GM12864 (cell line): Measurements from ENCODE around the gene CALY.

Experiments
- DNase-seq: peaks from one replicate; pipeline ENCODE4 v3.0.0-alpha.2; 2011; ENCODE audit warnings: low read depth
- H3K4me3 ChIP-seq: 2 replicates; pipeline ENCODE4 v1.5.1; 2011; ENCODE audit warnings: mild to moderate bottlenecking, low read depth, low read length, control low read depth
- CTCF ChIP-seq: IDR thresholded peaks from 2 replicates; pipeline ENCODE4 v1.5.1; 2011; ENCODE audit warnings: low read depth, mild to moderate bottlenecking, moderate library complexity, low read length, control low read depth, inconsistent platforms; ENCODE audit errors: missing control alignments

CALY gene

DNA sequence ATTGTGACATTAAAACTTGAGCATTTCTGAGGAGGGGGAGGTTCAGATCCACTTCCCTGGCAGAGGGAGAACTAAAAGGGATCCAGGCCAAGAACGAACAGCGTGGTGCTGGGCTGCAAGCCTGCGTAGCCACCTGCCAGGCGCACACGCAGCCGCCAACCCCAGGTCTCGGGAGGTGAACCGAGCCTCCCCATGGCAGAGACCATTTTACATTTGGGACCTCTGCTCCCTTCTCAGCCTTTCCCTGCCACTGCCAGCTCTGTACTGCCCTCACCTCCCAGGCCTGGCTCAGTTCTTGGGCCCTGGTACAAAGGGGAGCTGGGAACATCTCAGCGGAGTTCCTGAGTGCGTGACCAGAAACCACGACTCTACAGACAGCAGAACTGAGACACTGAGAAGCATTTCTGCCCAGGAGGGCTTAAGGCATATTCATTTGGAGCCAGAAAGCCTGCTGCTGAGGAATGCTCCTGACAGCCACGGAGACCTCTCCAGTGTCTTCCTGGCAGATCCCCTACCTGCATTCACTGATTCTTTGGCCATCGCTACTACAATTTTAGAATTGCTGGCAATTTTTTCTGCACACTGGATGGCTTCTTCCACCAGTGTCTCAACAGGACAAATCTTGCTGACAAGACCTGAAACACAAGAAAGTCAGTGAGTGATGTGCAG is 28.9 kb upstream of the CALY start:
- TF ChIP-seq CTCF: no peak
- no peak overlapping the region for H3K4me3 ChIP-seq
- DNase-seq: no peak

- no peak overlapping the region for H3K4me3 ChIP-seq
- no peak for DNase-seq
- TF ChIP-seq CTCF: no peak
Observed at GRCh38 chr10:133364645-133365431, 28.1 kb upstream of the CALY start.

DNA sequence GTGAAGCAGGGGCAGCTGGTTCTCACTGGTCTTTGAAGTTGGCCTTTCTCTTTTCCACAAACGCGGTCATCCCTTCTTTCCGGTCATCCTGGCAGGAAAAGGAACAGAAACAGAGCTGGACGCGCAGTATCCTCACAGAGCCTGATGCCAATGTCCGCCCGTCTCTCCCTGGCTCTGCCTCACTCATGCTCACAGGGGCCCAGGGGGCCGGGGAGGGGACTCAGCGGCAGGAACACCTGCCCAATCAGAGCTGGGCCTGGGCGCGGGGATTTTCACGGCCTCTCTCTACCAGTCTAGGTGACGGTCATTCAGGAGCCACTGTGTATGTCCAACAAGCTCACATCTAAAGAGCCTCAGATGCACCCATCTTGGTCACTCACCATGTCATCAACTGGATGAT is 26.1 kb upstream of the CALY start:
- TF ChIP-seq CTCF: no peak
- no peak overlapping the region for H3K4me3 ChIP-seq
- no peak for DNase-seq

GRCh38 chr10:133361773-133362441 is 25.2 kb upstream of the CALY start:
- no peak overlapping the region for H3K4me3 ChIP-seq
- no peak for DNase-seq
- TF ChIP-seq CTCF: no peak

DNA sequence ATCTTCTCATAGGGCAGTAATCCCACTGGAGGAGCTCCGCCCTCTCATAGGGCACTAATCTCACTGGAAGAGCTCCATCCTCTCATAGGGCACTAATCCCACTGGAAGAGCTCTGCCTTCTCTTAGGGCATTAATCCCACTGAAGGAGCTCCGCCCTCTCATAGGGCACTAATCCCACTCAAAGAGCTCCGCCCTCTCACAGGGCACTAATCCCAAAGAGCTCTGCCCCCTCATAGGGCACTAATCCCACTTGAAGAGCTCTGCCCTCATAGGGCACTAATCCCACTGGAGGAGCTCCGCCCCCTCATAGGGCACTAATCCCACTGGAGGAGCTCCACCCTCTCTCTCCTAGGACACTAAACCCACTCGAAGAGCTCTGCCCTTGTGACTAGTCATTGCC is 24.5 kb upstream of the CALY start:
- no peak for TF ChIP-seq CTCF
- no peak for DNase-seq
- no peak overlapping the region for H3K4me3 ChIP-seq

DNA sequence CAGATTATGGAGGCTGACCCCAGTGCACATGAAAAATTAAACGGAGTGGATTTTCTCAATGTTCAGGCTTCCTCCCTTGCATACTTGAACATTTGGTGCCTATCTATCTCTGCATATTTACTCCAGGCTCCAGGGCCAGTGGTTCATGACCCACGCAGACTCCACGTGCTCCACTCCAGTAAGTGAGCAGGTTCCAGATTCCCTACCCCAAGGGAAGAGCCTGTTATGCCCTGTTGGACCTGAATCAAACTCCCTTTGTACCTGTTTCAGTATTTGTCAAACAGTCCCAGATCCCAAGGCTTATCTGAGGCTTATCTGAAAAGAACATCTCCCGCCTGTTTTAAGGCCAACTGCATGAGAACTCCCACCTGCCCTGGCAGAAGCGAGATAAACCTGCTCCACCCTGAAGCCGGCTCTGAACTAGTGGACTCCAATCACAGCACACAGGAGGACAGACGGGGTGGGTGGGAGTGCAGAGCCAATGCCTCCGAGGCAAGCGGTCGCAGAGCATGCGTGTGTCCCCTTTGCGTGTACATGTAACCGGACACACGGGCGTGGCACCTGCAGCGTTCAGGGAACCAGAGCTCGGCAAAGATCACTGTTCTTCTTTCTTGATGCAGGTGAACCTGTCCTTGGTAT is 23.4 kb upstream of the CALY start:
- no peak for DNase-seq
- no peak for TF ChIP-seq CTCF
- H3K4me3 ChIP-seq: no peak overlapping the region
